IMR-90 (cell line): ENCODE data around the gene APPL2. TPM values are rescaled to one million over a fixed set of nuclear protein-coding genes. Genes with fewer than 3 reads are reported as not detected.
"Not testable (repeated sequence)": the region's sequence is repeated elsewhere in the genome, so short reads cannot be mapped to it uniquely, and the experiment has no call there.

Experiments used
- ATAC-seq: fragments of 200-7000 bp; cut with Tn5 transposase; 2 replicates; pipeline ENCODE4 v1.9.1; 2020; ENCODE audit warnings: low read depth, mild to moderate bottlenecking, moderate library complexity
- BruUV-seq: library from RNA; stranded (reverse); fragments of 400-500 nt; replicated peaks from 2 replicates; lab custom pipeline; 2021; lab: Mats Ljungman, UMichigan
- CTCF ChIA-PET: fragments of 300-600 bp; formaldehyde crosslinking; extraction: SDS; loops from one replicate; lab custom pipeline; 2021; ENCODE audit warnings: antibody characterized with exemption; lab: Yijun Ruan, JAX
- POLR2A ChIA-PET: fragments of 300-600 bp; sonication (Branson Sonifier 250); formaldehyde crosslinking; loops from one replicate; lab custom pipeline; 2022; ENCODE audit warnings: antibody characterized with exemption; ENCODE audit not compliant: unreplicated experiment; lab: Charles Lee
- DNase-seq: peaks from one replicate; pipeline ENCODE4 v3.0.0; 2013
- H2AFZ ChIP-seq: replicated peaks from 2 replicates; pipeline ENCODE3; 2013; ENCODE audit warnings: low read length, mild to moderate bottlenecking; ENCODE audit not compliant: poor library complexity
- H2AK5ac ChIP-seq: 2 replicates; pipeline ENCODE4 v1.6.1; 2013; ENCODE audit warnings: low read depth, low read length, inconsistent platforms
- H2AK9ac ChIP-seq: replicated peaks from 2 replicates; pipeline ENCODE3; 2013; ENCODE audit warnings: mild to moderate bottlenecking, low read depth, low read length, moderate library complexity; ENCODE audit not compliant: poor library complexity
- H2BK120ac ChIP-seq: 2 replicates; pipeline ENCODE4 v1.6.1; 2013; ENCODE audit warnings: low read depth, low read length, inconsistent platforms
- H2BK15ac ChIP-seq: 3 replicates; pipeline ENCODE4 v1.6.1; 2013; ENCODE audit warnings: low read depth, low read length, inconsistent platforms
- H2BK20ac ChIP-seq: 2 replicates; pipeline ENCODE4 v1.6.1; 2013; ENCODE audit warnings: low read depth, mild to moderate bottlenecking, inconsistent platforms, low read length, moderate library complexity
- H2BK5ac ChIP-seq: 2 replicates; pipeline ENCODE4 v1.6.1; 2013; ENCODE audit warnings: mild to moderate bottlenecking, low read depth, low read length, inconsistent platforms; ENCODE audit not compliant: poor library complexity, severe bottlenecking
- H3K14ac ChIP-seq: replicated peaks from 2 replicates; pipeline ENCODE4 v1.6.1; 2013; ENCODE audit warnings: low read depth, low read length, inconsistent platforms
- H3K18ac ChIP-seq: 2 replicates; pipeline ENCODE4 v1.6.1; 2013; ENCODE audit warnings: low read depth, low read length, control low read depth
- H3K23ac ChIP-seq: 2 replicates; pipeline ENCODE4 v1.6.1; 2013; ENCODE audit warnings: low read depth, low read length, inconsistent platforms
- H3K27ac ChIP-seq: 2 replicates; pipeline ENCODE4 v1.5.1; 2013; ENCODE audit warnings: mild to moderate bottlenecking, control low read depth, low read length; ENCODE audit not compliant: insufficient read depth
- H3K27me3 ChIP-seq: 2 replicates; pipeline ENCODE4 v1.6.1; 2013; ENCODE audit warnings: low read length; ENCODE audit not compliant: control insufficient read depth, insufficient read depth
- H3K36me3 ChIP-seq: 2 replicates; pipeline ENCODE4 v1.6.1; 2013; ENCODE audit warnings: low read length, mixed read lengths; ENCODE audit not compliant: control insufficient read depth, insufficient read depth
- H3K4ac ChIP-seq: 2 replicates; pipeline ENCODE4 v1.6.1; 2013; ENCODE audit warnings: low read depth, low read length, inconsistent platforms
- H3K4me1 ChIP-seq: 2 replicates; pipeline ENCODE4 v1.6.1; 2013; ENCODE audit warnings: low read length, mixed read lengths; ENCODE audit not compliant: control insufficient read depth, insufficient read depth
- H3K4me2 ChIP-seq: 2 replicates; pipeline ENCODE4 v1.6.1; 2013; ENCODE audit warnings: low read depth, mild to moderate bottlenecking, control low read depth, low read length, moderate library complexity
- H3K4me3 ChIP-seq: 2 replicates; pipeline ENCODE4 v1.5.1; 2013; ENCODE audit warnings: low read depth, mild to moderate bottlenecking, control low read depth, low read length, moderate library complexity; ENCODE audit not compliant: insufficient read depth
- H3K56ac ChIP-seq: 2 replicates; pipeline ENCODE4 v1.6.1; 2013; ENCODE audit warnings: low read length, inconsistent platforms; ENCODE audit not compliant: insufficient read depth; ENCODE audit errors: extremely low read depth
- H3K79me1 ChIP-seq, 2 experiments: 2 replicates each; pipeline ENCODE4 v1.6.1; 2013; ENCODE audit warnings: low read length in 2 of 2, inconsistent platforms in 1 of 2, low read depth in 1 of 2
- H3K9ac ChIP-seq: 2 replicates; pipeline ENCODE4 v1.6.1; 2013; ENCODE audit warnings: low read depth, low read length, control low read depth
- H3K9me1 ChIP-seq: 2 replicates; pipeline ENCODE4 v1.6.1; 2013; ENCODE audit warnings: low read length, inconsistent platforms; ENCODE audit not compliant: insufficient read depth
- H3K9me3 ChIP-seq: 2 replicates; pipeline ENCODE4 v1.6.1; 2013; ENCODE audit warnings: low read length; ENCODE audit not compliant: control insufficient read depth, insufficient read depth
- H4K20me1 ChIP-seq: 2 replicates; pipeline ENCODE4 v1.6.1; 2013; ENCODE audit warnings: low read length, inconsistent platforms; ENCODE audit not compliant: insufficient read depth
- H4K5ac ChIP-seq: 2 replicates; pipeline ENCODE4 v1.6.1; 2013; ENCODE audit warnings: mild to moderate bottlenecking, low read depth, low read length, control low read depth
- H4K8ac ChIP-seq, 2 experiments: 2 replicates each; pipeline ENCODE4 v1.6.1; 2013; ENCODE audit warnings: low read depth in 2 of 2, low read length in 2 of 2, control low read depth in 1 of 2, inconsistent platforms in 1 of 2
- H4K91ac ChIP-seq: 2 replicates; pipeline ENCODE4 v1.6.1; 2013; ENCODE audit warnings: low read depth, low read length, inconsistent platforms; ENCODE audit not compliant: insufficient read depth
- WGBS, 2 experiments: methylation state at CpG; one replicate each; pipeline versions ENCODE4 v1.1.5 to v1.1.7; 2013; ENCODE audit warnings: missing lambda C conversion rate in 2 of 2; ENCODE audit not compliant: insufficient read length in 1 of 2; ENCODE audit errors: extremely low coverage in 2 of 2; 5-methylcytosine and 5-hydroxymethylcytosine counted together
- dilution Hi-C: fragments of 300-500 bp; cut with HindIII; formaldehyde crosslinking; loops from one replicate; pipeline ENCODE4 v1.14.3; 2018; ENCODE audit warnings: low sequenced_read_pairs; ENCODE audit not compliant: unreplicated experiment
- in situ Hi-C: fragments of 300-500 bp; cut with MboI; formaldehyde crosslinking; loops from 3 replicates; pipeline ENCODE4 v1.14.3; 2019; ENCODE audit warnings: low sequenced_read_pairs, inconsistent platforms, mixed read lengths
- intact Hi-C: fragments of 100-400 bp; cut with micrococcal nuclease; formaldehyde crosslinking; loops from 2 replicates; pipeline ENCODE4 v1.10.0; 2022
- polyA plus RNA-seq, 3 experiments: library from polyadenylated mRNA; depleted of rRNA; stranded (reverse); fragments of >200 nt; gene quantifications; 2 replicates each; pipeline ENCODE4 v1.2.3, GENCODE V29; 2012; ENCODE audit warnings: low replicate concordance in 1 of 3
- total RNA-seq: library from RNA; depleted of rRNA; stranded (reverse); fragments of >200 nt; gene quantifications from 2 replicates; pipeline ENCODE4 v1.2.3, GENCODE V29; 2012

Gene APPL2
- total and polyA plus RNA-seq, 2 of the 4 experiments (the other 2 are of a cell fraction), result 42.3 to 65.8 TPM

DNA sequence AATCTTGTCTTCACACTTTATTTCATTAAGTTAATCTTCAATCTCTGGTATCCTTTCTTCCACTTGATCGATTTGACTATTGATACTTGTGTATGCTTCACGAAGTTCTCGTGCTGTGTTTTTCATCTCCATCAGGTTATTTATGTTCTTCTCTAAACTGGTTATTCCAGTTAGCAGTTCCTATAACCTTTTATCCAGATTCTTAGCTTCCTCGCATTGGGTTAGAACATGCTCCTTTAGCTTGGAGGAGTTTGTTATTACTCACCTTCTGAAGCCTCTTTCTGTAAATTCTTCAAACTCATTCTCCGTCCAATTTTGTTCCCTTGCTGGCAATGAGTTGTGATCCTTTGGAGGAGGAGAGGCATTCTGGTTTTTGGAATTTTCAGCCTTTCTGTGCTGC, 52.0 kb downstream of the APPL2 start:
- H3K27ac ChIP-seq, in situ Hi-C loops, H2BK5ac ChIP-seq, BruUV-seq, H2AK9ac ChIP-seq, H2BK20ac ChIP-seq, H4K91ac ChIP-seq, H3K4me3 ChIP-seq, H3K27me3 ChIP-seq, H3K4ac ChIP-seq, H2BK15ac ChIP-seq, H3K23ac ChIP-seq, H3K4me1 ChIP-seq, H3K9ac ChIP-seq, H4K5ac ChIP-seq, H3K9me3 ChIP-seq, H4K20me1 ChIP-seq, POLR2A ChIA-PET, H2BK120ac ChIP-seq, CTCF ChIA-PET, H3K9me1 ChIP-seq, H4K8ac ChIP-seq, intact Hi-C loops, H3K14ac ChIP-seq, ATAC-seq, DNase-seq, dilution Hi-C loops, H3K56ac ChIP-seq, H3K4me2 ChIP-seq, H2AFZ ChIP-seq, H3K18ac ChIP-seq, H2AK5ac ChIP-seq: not testable (repeated sequence)
- WGBS, 2 experiments, result no CpG with 5 or more reads among the region's 5 CpGs
- Histone ChIP-seq H3K79me1 (peaks cover 10 to 11% of the 10 kb centered on the region in 2 experiments), H3K36me3 (peaks cover 28% of the 10 kb centered on the region)

DNA sequence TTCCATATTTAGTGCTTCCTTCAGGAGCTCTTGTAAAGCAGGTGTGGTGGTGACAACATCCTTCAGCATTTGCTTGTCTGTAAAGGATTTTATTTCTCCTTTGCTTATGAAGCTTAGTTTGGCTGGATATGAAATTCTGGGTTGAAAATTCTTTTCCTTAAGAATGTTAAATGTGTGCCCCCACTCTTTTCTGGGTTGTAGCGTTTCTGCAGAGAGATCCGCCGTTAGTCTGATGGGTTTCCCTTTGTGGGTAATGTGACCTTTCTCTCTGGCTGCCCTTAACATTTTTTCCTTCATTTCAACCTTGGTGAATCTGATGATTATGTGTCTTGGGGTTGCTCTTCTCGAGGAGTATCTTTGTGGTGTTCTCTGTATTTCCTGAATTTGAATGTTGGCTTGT, 52.6 kb downstream of the APPL2 start:
- peaks cover 10% of the 10 kb centered on the region in 2 experiments for H3K79me1 ChIP-seq
- H3K4me3 ChIP-seq, BruUV-seq, H3K27me3 ChIP-seq, H3K9ac ChIP-seq, H3K27ac ChIP-seq, H3K4ac ChIP-seq, H3K9me1 ChIP-seq, H4K5ac ChIP-seq, H3K4me2 ChIP-seq, H3K9me3 ChIP-seq, H2BK15ac ChIP-seq, CTCF ChIA-PET, H3K23ac ChIP-seq, intact Hi-C loops, H2BK120ac ChIP-seq, H3K4me1 ChIP-seq, dilution Hi-C loops, H2AFZ ChIP-seq, DNase-seq, H4K8ac ChIP-seq, ATAC-seq, H2BK20ac ChIP-seq, H3K14ac ChIP-seq, H3K18ac ChIP-seq, H4K20me1 ChIP-seq, POLR2A ChIA-PET, H3K56ac ChIP-seq, H4K91ac ChIP-seq, H2AK9ac ChIP-seq, in situ Hi-C loops, H2BK5ac ChIP-seq, H2AK5ac ChIP-seq: not testable (repeated sequence)
- no CpG with 5 or more reads among the region's 4 CpGs for WGBS, 2 experiments
- H3K36me3 ChIP-seq, result peaks cover 27% of the 10 kb centered on the region
